ENCODE results near the gene AHCYL2.

Gene AHCYL2

DNA sequence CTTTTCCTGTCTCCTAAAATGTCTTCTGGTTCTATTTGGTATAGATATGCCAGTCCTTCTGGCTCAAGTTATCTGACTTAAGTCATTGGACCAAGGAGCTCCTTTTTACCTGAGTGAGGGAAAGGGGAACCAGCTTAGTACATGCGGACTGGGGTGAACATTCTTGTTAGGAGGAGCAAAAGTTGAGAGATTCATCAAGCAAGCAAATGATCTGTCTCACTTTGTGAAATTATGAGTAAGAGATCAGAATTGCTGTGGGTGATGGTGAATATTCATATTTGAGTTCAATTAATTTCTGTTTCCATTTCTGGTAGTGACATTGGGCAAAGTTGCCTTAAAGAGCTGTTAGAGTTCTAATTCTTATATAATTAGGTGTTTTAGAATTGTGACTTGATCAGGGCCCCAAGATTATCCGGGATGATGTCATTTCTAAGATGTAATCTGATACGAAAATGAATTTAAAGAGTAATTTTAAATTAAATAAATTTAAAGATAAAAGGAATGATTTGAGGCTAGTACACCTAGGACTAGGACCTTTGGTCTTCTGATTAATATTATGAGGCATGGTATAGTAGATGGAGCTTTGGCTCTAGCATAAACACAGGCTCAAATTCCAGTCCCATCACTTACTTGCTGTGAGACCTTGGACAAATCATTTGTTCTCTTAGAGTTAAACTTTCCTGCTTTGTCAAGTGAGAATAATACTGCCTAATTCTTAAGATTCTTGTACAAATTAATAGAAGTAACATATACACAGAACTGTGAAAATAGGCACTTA lies 149.0 kb downstream of the AHCYL2 start:
- Histone ChIP-seq H3K9ac (no peak overlapping the region), H3K4me3 (no peak overlapping the region), H3K4me1 (peaks cover 8% of the 10 kb centered on the region), H3K27me3 (no peaks in the 10 kb centered on the region), H3K27ac (no peak overlapping the region), H3K4me2 (no peak overlapping the region), H3K9me3 (no peaks in the 10 kb centered on the region), H3K36me3 (no peaks in the 10 kb centered on the region), H4K20me1 (peaks cover under 1% of the 10 kb centered on the region; the same call in 1 of the 2 replicates)
- TF ChIP-seq Cebpa-rat (IDR thresholded peaks at IDR 0.05) = no peak

DNA sequence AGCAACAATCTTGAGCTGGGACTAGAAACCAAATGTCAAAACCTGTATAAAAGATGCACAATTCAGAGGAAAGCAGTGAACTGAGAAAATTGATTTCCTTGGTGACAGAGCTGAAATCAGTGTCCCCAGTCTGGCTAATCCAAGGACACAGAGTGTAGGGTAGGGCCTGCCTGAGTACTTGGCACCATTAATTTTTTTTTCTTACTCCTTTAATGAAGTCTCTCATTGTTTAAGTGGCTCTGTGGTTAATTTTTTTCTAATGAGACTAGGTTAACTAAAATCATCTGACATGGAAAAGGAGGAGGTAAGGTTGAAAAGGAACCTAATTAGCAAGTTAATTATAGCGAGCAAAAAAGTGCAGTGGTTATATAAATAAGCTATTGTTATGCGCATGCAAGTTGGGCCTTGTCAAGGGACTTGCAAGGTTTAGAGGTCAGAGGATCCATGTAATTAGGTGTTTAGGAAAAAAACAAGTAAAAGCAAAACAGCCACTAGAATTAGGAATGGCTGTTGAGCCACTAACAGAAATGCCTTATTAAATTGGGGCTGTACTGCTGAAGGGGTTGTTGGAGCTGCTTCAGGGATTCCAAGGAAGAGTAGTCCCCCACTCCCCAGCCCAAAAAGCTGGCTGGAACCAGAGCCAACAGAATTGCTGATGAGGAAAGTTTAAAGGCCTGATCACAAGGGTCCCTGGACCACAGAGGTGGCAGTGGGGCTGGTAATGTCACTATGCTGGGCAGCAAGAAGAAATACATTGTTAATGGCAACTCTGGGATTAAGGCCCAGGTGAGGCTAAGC lies 150.5 kb downstream of the AHCYL2 start:
- Histone ChIP-seq H3K4me2 (no peak overlapping the region), H4K20me1 (no peaks in the 10 kb centered on the region), H3K9ac (no peak overlapping the region), H3K9me3 (no peaks in the 10 kb centered on the region), H3K4me1 (peaks cover 8% of the 10 kb centered on the region), H3K36me3 (no peaks in the 10 kb centered on the region; the same call in 1 of the 2 replicates), H3K27me3 (no peaks in the 10 kb centered on the region), H3K4me3 (no peak overlapping the region), H3K27ac (no peak overlapping the region)
- no peak for TF ChIP-seq Cebpa-rat (IDR thresholded peaks at IDR 0.05)

DNA sequence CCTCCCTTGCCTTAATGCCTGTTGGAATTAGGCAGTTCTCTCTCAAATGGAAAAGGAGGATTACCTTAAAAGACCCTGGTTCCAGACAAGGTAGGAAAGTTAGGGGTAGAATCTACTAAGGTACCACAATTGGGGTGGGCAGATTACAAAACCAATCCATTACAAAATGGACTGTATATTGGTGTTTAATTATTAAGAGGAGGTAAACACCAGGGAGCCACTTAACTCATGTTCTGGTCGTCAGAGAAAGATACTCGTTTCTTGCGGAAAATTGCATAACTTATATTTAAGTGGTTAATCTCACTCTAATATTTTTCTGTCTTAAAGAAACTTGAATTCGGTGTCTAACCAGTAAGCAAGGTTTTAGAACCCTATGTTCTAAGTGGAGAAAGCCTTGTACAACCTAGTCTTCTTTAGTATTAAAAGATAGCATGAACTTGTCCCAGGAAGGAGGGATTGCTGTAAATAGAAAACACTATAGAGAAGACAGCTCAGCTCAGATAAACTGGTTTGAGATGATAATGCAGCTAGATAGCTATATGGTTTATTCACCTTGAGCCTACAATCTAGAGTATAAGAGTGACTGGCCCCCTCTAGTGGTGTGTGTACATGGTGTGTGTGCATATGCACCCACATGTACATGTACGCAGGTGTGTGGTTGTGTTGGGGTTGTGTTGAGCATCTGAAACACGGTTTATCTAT lies 151.4 kb downstream of the AHCYL2 start:
- no peak overlapping the region for H3K27ac ChIP-seq
- H3K36me3 ChIP-seq = no peaks in the 10 kb centered on the region; the same call in 1 of the 2 replicates
- H3K9ac ChIP-seq = no peak overlapping the region
- TF ChIP-seq Cebpa-rat (IDR thresholded peaks at IDR 0.05) = no peak
- H3K4me3 ChIP-seq = no peak overlapping the region
- peaks cover 5% of the 10 kb centered on the region for H3K4me1 ChIP-seq
- no peaks in the 10 kb centered on the region for H4K20me1 ChIP-seq
- H3K27me3 ChIP-seq = no peaks in the 10 kb centered on the region
- no peak overlapping the region for H3K4me2 ChIP-seq
- no peaks in the 10 kb centered on the region for H3K9me3 ChIP-seq

DNA sequence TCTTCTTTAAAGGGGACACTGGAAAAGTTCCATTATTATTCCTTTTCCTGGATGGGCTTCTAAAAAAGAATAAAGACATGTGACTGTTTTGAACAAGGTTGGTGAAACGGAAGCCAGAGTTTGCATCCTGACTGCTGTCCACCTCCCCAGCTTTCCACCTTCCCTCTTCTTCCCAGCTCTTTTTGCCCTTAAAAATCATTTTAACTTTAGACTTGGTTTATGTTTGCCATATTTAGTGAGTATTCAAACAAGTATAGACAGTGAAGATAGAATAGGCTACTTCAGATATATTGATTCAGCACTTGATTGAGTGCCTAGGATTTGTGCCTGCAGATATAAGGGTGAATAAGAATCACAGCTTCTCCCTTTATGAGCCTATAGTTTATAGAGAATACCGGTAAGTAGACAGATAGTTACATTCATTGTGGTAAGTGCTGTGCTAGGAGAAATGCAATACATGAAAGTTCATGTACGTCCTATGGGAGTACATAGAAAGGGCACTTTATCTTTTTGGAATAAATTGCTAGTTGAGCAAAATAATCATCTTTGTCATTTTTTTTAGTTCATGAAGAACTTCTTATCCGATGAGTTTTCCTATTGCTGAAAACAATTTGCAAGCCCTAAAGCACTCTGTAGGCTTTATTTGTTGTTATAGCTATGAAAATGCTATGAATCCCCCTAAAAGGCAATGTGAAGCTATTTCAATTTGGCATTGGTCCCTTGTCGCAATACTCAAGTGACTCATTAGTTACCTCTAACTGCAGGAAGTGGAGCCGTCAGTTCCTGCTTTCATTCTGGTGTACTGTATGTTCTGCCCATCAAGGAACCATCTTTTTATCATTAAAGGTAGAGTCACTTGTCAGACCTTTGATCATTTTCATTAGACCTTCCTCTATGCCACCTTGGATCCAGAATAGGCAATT lies 152.2 kb downstream of the AHCYL2 start:
- H3K9ac ChIP-seq = no peak overlapping the region
- no peak overlapping the region for H3K27ac ChIP-seq
- no peaks in the 10 kb centered on the region for H4K20me1 ChIP-seq
- no peaks in the 10 kb centered on the region for H3K27me3 ChIP-seq
- H3K4me2 ChIP-seq = no peak overlapping the region
- H3K36me3 ChIP-seq = peaks cover 4% of the 10 kb centered on the region
- H3K9me3 ChIP-seq = no peaks in the 10 kb centered on the region
- no peaks in the 10 kb centered on the region for H3K4me1 ChIP-seq
- H3K4me3 ChIP-seq = no peak overlapping the region
- TF ChIP-seq Cebpa-rat (IDR thresholded peaks at IDR 0.05) = no peak

DNA sequence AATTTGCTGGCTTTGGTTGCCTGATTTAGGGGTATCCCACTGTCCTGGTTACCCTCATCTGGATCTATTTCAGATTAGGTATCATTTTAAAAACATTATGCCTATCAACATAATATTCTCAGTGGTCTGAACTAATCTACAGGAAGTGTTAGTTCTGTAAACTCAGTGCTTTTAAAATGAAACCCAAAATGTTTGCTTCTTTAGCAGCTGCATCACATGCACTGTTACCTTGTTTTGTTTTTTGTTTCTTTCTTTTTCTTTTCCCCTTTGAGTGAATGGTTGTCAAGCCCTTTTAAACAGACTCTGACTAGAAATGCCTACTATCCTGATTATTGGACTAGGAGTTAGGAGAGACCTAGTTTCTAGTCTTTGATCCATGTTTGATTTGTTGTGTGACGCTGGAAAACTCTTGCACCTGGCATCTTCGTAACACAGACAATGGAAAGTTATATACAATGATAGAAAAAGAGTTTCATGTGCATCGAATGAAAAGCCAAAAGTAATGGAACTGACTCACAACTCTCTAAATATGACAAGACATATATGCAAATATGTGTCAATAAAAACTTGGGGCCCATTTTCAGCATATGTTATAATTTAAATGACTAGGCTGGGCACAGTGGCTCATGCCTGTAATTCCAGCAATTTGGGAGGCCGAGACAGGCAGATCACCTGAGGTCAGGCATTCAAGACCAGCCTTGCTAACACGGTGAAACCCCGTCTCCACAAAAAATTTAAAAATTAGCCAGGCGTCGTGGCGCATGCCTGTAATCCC lies 157.1 kb downstream of the AHCYL2 start:
- H3K4me3 ChIP-seq = no peak overlapping the region
- no peak overlapping the region for H3K27ac ChIP-seq
- H3K27me3 ChIP-seq = no peaks in the 10 kb centered on the region
- H3K4me1 ChIP-seq = no peaks in the 10 kb centered on the region
- H3K9me3 ChIP-seq = no peaks in the 10 kb centered on the region
- no peaks in the 10 kb centered on the region for H4K20me1 ChIP-seq
- peaks cover 8% of the 10 kb centered on the region for H3K36me3 ChIP-seq
- no peak for TF ChIP-seq Cebpa-rat (IDR thresholded peaks at IDR 0.05)
- no peak overlapping the region for H3K9ac ChIP-seq
- no peak overlapping the region for H3K4me2 ChIP-seq

DNA sequence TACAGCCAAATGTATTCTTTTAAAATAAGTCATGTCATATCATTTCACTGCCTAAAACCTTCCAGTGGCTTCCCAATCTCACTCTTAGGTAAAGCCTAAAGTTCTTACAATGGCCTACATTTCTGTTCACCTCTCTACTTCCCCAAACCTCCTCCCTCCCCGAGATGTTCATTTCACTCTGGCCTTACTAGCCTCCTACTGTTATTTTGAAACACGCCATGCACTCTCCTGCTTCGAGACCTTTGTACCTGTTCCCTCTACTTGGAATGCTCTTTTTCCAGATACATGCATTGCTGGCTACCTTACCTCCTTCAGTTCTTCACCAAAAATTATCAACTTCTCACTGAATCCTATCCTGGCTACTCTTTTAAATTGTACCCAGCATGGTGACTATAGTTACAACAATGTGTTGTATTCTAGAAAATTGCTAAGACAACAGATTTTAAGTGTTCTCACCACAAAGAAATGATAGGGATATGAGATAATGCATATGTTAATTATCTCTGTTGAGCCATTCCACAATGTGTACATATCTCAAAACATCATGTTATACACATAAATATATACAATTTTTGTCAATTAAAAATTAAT lies 158.8 kb downstream of the AHCYL2 start:
- no peak for TF ChIP-seq Cebpa-rat (IDR thresholded peaks at IDR 0.05)
- Histone ChIP-seq H3K4me3 (no peak overlapping the region), H3K4me1 (no peaks in the 10 kb centered on the region), H3K36me3 (peaks cover 8% of the 10 kb centered on the region), H3K4me2 (no peak overlapping the region), H3K9me3 (no peaks in the 10 kb centered on the region), H3K27ac (no peak overlapping the region), H3K27me3 (no peaks in the 10 kb centered on the region), H3K9ac (no peak overlapping the region), H4K20me1 (no peaks in the 10 kb centered on the region)

DNA sequence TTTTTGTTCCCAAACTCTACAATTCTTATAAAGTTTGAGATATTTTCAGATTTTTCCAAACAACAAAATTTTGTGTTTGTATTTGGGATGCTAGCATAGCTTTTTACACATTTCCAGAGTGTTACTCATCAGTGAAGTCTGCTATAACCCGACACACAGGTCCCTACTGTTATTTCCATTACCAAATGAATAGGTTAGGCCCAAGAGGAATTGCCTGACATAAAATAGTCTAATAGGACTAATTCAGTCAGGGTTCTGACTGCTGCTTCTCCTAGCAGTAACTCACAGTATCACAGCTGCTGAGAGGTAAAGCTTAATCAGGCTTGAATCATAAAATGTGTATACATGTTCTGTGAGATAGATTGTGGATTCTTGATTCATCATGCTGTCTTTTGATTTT lies 160.3 kb downstream of the AHCYL2 start:
- TF ChIP-seq Cebpa-rat (IDR thresholded peaks at IDR 0.05) = no peak
- Histone ChIP-seq H3K27me3 (no peaks in the 10 kb centered on the region), H3K27ac (no peak overlapping the region), H3K4me3 (no peak overlapping the region), H3K9me3 (no peaks in the 10 kb centered on the region), H3K4me1 (no peaks in the 10 kb centered on the region), H3K36me3 (peaks cover 16% of the 10 kb centered on the region), H3K4me2 (no peak overlapping the region), H4K20me1 (no peaks in the 10 kb centered on the region), H3K9ac (no peak overlapping the region)

DNA sequence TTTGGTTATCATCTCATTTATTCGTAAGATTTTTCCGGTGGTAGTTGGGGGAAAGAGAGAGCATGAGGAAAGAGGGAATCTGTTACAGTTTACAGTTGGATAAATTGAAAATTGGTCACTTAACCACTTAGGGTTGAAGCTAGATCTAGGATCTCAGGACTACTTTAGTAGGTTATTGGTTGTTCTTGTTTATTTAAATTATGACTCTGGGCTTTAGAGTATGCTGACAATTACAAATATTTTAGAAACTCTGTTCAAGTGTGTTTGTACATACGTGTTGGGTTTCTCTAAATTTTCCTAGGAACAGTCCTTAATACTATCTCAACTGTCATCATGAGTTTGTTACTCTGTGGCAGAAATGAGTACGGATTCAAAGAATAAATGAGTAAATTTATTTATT lies 160.8 kb downstream of the AHCYL2 start:
- H3K36me3 ChIP-seq = peaks cover 20% of the 10 kb centered on the region
- no peaks in the 10 kb centered on the region for H3K27me3 ChIP-seq
- H3K9ac ChIP-seq = no peak overlapping the region
- no peak overlapping the region for H3K27ac ChIP-seq
- TF ChIP-seq Cebpa-rat (IDR thresholded peaks at IDR 0.05) = no peak
- no peak overlapping the region for H3K4me3 ChIP-seq
- H3K9me3 ChIP-seq = no peaks in the 10 kb centered on the region
- no peaks in the 10 kb centered on the region for H4K20me1 ChIP-seq
- H3K4me1 ChIP-seq = no peaks in the 10 kb centered on the region
- H3K4me2 ChIP-seq = no peak overlapping the region

All from BLaER1 (cell line).